Measurements from ENCODE around the gene GCK. TPM values are rescaled to one million over a fixed set of nuclear protein-coding genes. Genes with fewer than 3 reads are reported as not detected.

The GCK gene
- total RNA-seq, 1 experiment from 2014 or later: not detected

DNA sequence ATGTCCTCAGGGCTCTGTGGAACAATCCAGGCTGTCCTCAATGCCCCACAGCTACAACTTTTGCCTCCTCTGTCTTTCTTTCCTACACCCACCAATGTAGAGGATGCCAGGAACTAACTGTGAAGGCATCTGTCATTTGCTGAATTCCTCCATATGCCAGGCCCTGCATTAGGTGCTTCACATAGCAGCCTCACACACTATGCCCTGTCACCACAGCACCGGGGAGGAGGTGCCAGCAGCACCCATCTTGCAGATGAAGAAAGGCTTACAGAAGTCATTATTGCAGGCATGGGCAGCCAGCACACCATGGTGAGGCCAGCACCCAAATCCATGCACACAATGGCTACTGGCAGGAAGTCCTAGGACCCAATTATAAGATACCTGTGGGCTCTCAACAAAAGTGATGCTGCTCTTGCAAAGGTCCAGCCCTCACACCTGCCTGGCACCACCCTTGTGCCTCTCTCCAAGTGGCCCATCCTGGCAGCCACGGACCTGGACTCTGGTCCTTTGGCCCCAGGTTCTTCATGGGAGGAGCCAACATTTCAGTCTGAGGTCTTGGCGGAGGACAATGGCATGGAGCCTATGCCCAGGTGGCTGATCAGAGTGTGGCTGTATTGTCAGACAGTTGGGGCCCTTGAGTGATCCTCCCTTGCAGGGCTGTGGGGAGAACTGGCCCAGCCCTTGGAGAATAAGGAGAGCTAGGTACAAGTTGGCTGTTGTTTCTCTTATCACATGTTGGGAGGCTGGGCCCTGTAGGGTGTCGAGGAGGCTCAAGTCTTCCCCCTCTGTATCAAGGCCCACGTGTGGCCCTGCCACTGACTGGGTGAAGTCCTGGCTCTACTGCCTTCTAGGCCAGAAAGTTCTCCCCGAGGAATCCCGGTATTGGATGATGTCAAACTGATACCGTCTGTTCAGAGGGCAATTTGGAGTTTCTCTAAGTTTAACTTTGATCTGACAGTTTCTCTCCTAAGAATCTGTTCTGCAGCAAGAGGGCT lies 33.8 kb downstream of the GCK start:
- Histone ChIP-seq H3K4me1 (no peaks in the 10 kb centered on the region), H3K4me3 (ENCODE audit: low read depth, low read length) (no peak overlapping the region), H3K9me3 (no peaks in the 10 kb centered on the region), H3K36me3 (ENCODE audit: control insufficient read depth, insufficient read depth, low read length) (no peaks in the 10 kb centered on the region), H3K27me3 (replicated peaks; ENCODE audit: control insufficient read depth, insufficient read depth, low read length) (no peaks in the 10 kb centered on the region)
- H3K4me1 Mint-ChIP-seq (ENCODE audit: low read depth, unreplicated experiment): peaks cover 6% of the 10 kb centered on the region
- no peaks in the 10 kb centered on the region for H3K36me3 Mint-ChIP-seq (ENCODE audit: insufficient read depth, unreplicated experiment)
- no TSS peak for BruUV-seq (replicated peaks)
- TF ChIP-seq, protein P1, sequence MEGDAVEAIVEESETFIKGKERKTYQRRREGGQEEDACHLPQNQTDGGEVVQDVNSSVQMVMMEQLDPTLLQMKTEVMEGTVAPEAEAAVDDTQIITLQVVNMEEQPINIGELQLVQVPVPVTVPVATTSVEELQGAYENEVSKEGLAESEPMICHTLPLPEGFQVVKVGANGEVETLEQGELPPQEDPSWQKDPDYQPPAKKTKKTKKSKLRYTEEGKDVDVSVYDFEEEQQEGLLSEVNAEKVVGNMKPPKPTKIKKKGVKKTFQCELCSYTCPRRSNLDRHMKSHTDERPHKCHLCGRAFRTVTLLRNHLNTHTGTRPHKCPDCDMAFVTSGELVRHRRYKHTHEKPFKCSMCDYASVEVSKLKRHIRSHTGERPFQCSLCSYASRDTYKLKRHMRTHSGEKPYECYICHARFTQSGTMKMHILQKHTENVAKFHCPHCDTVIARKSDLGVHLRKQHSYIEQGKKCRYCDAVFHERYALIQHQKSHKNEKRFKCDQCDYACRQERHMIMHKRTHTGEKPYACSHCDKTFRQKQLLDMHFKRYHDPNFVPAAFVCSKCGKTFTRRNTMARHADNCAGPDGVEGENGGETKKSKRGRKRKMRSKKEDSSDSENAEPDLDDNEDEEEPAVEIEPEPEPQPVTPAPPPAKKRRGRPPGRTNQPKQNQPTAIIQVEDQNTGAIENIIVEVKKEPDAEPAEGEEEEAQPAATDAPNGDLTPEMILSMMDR (IDR thresholded peaks at IDR 0.05; ENCODE audit: insufficient read depth in 1 of 2, low read depth in 1 of 2, low read length in 1 of 2, severe bottlenecking in 1 of 2, unreplicated experiment in 1 of 2): no peak
- no peak overlapping the region for H3K4me3 Mint-ChIP-seq (ENCODE audit: unreplicated experiment)
- CTCF ChIA-PET: interaction anchor here (1.1 to 1.2 kb wide), 2 partner anchors 24 to 41 kb away, joined by 3 read pairs; no protein-coding TSS in a partner anchor
- no peak overlapping the region for H3K27ac Mint-ChIP-seq (ENCODE audit: unreplicated experiment)
- intact Hi-C loops (cut with micrococcal nuclease; ENCODE audit: unreplicated experiment): no loop called here
- H3K27me3 Mint-ChIP-seq (ENCODE audit: insufficient read depth, unreplicated experiment): no peaks in the 10 kb centered on the region
- no peaks in the 10 kb centered on the region for H3K9me3 Mint-ChIP-seq (ENCODE audit: unreplicated experiment)
- DNase-seq: no peak
- POLR2A ChIA-PET: no interaction called here

DNA sequence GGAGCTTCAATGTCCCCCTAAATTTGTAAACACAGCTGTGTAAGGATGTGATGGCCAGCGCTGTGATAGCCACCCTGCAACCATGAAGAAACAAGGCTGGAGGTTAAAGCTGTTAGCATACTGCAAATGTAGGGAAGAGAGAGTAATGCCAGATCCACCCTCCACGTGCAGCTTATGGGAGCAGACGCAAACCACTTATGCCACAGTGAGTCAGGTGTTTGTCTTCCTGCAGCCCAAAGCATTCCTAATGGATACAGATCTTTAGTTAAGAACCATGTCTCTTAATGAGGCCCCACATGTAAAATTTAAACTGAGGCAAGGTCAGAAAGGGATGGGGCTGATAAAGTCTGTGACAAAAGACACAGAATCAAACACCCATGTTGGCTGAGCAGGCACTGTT lies 34.5 kb downstream of the GCK start:
- H3K4me3 ChIP-seq (ENCODE audit: low read depth, low read length): no peak overlapping the region
- Mint-ChIP-seq H3K4me1 (ENCODE audit: low read depth, unreplicated experiment) (peaks cover 6% of the 10 kb centered on the region), H3K9me3 (ENCODE audit: unreplicated experiment) (no peaks in the 10 kb centered on the region), H3K27me3 (ENCODE audit: insufficient read depth, unreplicated experiment) (no peaks in the 10 kb centered on the region), H3K27ac (ENCODE audit: unreplicated experiment) (no peak overlapping the region), H3K36me3 (ENCODE audit: insufficient read depth, unreplicated experiment) (no peaks in the 10 kb centered on the region), H3K4me3 (ENCODE audit: unreplicated experiment) (no peak overlapping the region)
- no peak for DNase-seq
- CTCF ChIA-PET: interaction anchor here (1.1 to 1.2 kb wide), 2 partner anchors 23 to 42 kb away, joined by 3 read pairs; no protein-coding TSS in a partner anchor
- H3K4me1 ChIP-seq: no peaks in the 10 kb centered on the region
- H3K36me3 ChIP-seq (ENCODE audit: control insufficient read depth, insufficient read depth, low read length): no peaks in the 10 kb centered on the region
- BruUV-seq (replicated peaks): no TSS peak
- TF ChIP-seq, protein P1 (IDR thresholded peaks at IDR 0.05; ENCODE audit: insufficient read depth in 1 of 2, low read depth in 1 of 2, low read length in 1 of 2, severe bottlenecking in 1 of 2, unreplicated experiment in 1 of 2): no peak
- intact Hi-C loops (cut with micrococcal nuclease; ENCODE audit: unreplicated experiment): no loop called here
- H3K9me3 ChIP-seq: no peaks in the 10 kb centered on the region
- H3K27me3 ChIP-seq (replicated peaks; ENCODE audit: control insufficient read depth, insufficient read depth, low read length): no peaks in the 10 kb centered on the region
- POLR2A ChIA-PET: no interaction called here

DNA sequence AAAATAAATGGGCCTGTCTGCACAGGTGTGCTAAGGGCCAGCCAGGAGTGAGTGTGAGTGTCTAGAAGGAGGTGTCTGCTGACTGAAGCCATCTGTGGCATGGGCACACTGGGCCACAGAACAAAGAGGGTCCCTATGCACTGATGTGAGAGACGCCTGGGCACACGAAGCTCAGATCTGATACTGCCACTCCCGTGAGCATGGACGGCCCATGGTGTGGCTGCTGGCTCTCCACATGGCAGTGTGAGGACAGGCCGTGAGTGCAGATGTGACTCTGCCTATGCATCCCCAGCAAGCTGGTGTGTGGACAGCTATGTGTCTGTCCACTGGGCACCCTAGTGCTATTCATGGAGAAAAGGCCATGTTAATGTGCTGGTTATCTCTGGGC lies 35.3 kb downstream of the GCK start:
- no peak for DNase-seq
- ChIA-PET CTCF (interaction anchor here (1.1 kb wide), 1 partner anchor 43 kb away, joined by 3 read pairs; no protein-coding TSS in a partner anchor), POLR2A (no interaction called here)
- Mint-ChIP-seq H3K27me3 (ENCODE audit: insufficient read depth, unreplicated experiment) (no peaks in the 10 kb centered on the region), H3K36me3 (ENCODE audit: insufficient read depth, unreplicated experiment) (no peaks in the 10 kb centered on the region), H3K9me3 (ENCODE audit: unreplicated experiment) (no peaks in the 10 kb centered on the region), H3K27ac (ENCODE audit: unreplicated experiment) (no peak overlapping the region), H3K4me1 (ENCODE audit: low read depth, unreplicated experiment) (peaks cover 6% of the 10 kb centered on the region), H3K4me3 (ENCODE audit: unreplicated experiment) (no peak overlapping the region)
- no TSS peak for BruUV-seq (replicated peaks)
- Histone ChIP-seq H3K36me3 (ENCODE audit: control insufficient read depth, insufficient read depth, low read length) (no peaks in the 10 kb centered on the region), H3K9me3 (no peaks in the 10 kb centered on the region), H3K27me3 (replicated peaks; ENCODE audit: control insufficient read depth, insufficient read depth, low read length) (no peaks in the 10 kb centered on the region), H3K4me3 (ENCODE audit: low read depth, low read length) (no peak overlapping the region), H3K4me1 (no peaks in the 10 kb centered on the region)
- TF ChIP-seq, protein P1 (IDR thresholded peaks at IDR 0.05; ENCODE audit: insufficient read depth in 1 of 2, low read depth in 1 of 2, low read length in 1 of 2, severe bottlenecking in 1 of 2, unreplicated experiment in 1 of 2): no peak
- intact Hi-C loops (cut with micrococcal nuclease; ENCODE audit: unreplicated experiment): no loop called here
